Stimulated activated CD8-positive, alpha-beta memory T cell treated with anti-CD3 and anti-CD28 coated beads, Interleukin-15, amount 100 ng/mL, for 24 hours (primary cell): ENCODE data around the gene RPL21.
A peak's percentile ranks its signal among the peaks of the same experiment; 100 is the strongest.
"Not testable (repeated sequence)": the region's sequence is repeated elsewhere in the genome, so short reads cannot be mapped to it uniquely, and the experiment has no call there.

ENCODE experiments used
- DNase-seq: peaks from one replicate; pipeline ENCODE4 v3.0.0-alpha.2; 2020; ENCODE audit warnings: low read depth

Gene RPL21

GRCh38 chr13:27251166-27252091 is at the start of gene RPL21:
TSS of gene RPL21 (plus strand) at chr13:27251558. CDS start at chr13:27253777, 2,219 bp downstream.
- DNase-seq, result peak; percentile 79

GRCh38 chr13:27201661-27202060 is 49.7 kb upstream of the RPL21 start:
- DNase-seq, result no peak

GRCh38 chr13:27203186-27203585 is 48.2 kb upstream of the RPL21 start:
- no peak for DNase-seq

- no peak for DNase-seq
These were observed 47.5 kb upstream of the RPL21 start for GRCh38 chr13:27203854-27204253.

- no peak for DNase-seq
These were observed 42.8 kb upstream of the RPL21 start for GRCh38 chr13:27208514-27208913.

- no peak for DNase-seq
These were observed 40.1 kb upstream of the RPL21 start for GRCh38 chr13:27211271-27211670.

- DNase-seq, result no peak
These were observed 39.5 kb upstream of the RPL21 start for GRCh38 chr13:27211771-27212364.

GRCh38 chr13:27213386-27213785 is 38.0 kb upstream of the RPL21 start:
- not testable (repeated sequence) for DNase-seq

GRCh38 chr13:27217791-27218190 is 33.6 kb upstream of the RPL21 start:
- not testable (repeated sequence) for DNase-seq

GRCh38 chr13:27218861-27219260 is 32.5 kb upstream of the RPL21 start:
- DNase-seq, result not testable (repeated sequence)

- DNase-seq, result no peak
These were observed 31.7 kb upstream of the RPL21 start for GRCh38 chr13:27219611-27220010.

- DNase-seq, result not testable (repeated sequence)
These were observed 29.3 kb upstream of the RPL21 start for GRCh38 chr13:27222100-27222499.

- no peak for DNase-seq
These were observed 24.4 kb upstream of the RPL21 start for GRCh38 chr13:27226991-27227390.

GRCh38 chr13:27228131-27228530 is 23.2 kb upstream of the RPL21 start:
- no peak for DNase-seq

- DNase-seq, result no peak
These were observed 21.7 kb upstream of the RPL21 start for GRCh38 chr13:27229642-27230041.

- DNase-seq, result no peak
These were observed 17.4 kb upstream of the RPL21 start for GRCh38 chr13:27233964-27234363.

GRCh38 chr13:27236478-27236877 is 14.9 kb upstream of the RPL21 start:
- DNase-seq, result no peak

GRCh38 chr13:27242702-27243101 is 8.7 kb upstream of the RPL21 start:
- DNase-seq, result no peak

- no peak for DNase-seq
These were observed 5.7 kb upstream of the RPL21 start for GRCh38 chr13:27245610-27246009.

GRCh38 chr13:27250833-27251165 is 559 bp upstream of the RPL21 start:
- no peak for DNase-seq

GRCh38 chr13:27252467-27252866 is 1.1 kb downstream of the RPL21 start:
- DNase-seq, result no peak

GRCh38 chr13:27257233-27257568 is 5.8 kb downstream of the RPL21 start:
- DNase-seq, result no peak

GRCh38 chr13:27257648-27258253 is 6.4 kb downstream of the RPL21 start:
- DNase-seq, result no peak
